Measurements from ENCODE around the gene LRRN1. TPM values are rescaled to one million over a fixed set of nuclear protein-coding genes. Genes with fewer than 3 reads are reported as not detected.
"Not testable (repeated sequence)": the region's sequence is repeated elsewhere in the genome, so short reads cannot be mapped to it uniquely, and the experiment has no call there.

Gene LRRN1
- total RNA-seq, 1 experiment from 2014 or later: not detected

DNA sequence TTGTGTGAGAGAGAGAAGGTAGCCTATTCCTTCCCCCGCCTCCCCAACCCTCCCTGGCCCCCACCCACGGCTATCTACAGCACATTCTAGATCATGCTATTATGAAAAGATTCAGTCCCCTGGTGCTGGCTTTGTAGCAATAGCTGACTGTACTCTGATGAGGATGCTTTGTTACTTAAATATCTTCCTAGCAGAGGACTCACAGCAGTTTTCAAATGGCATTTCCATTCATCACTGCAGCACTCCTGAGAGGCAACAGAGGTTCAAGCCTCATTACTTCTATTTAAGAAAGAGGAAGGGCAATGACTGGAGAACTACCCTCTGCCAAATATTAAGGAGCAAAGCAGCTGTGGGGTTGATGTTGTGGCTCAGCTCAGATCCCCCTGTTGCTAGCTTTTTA is 61.0 kb downstream of the LRRN1 start:
- DNase-seq (ENCODE audit: low read depth): no peak
- in situ Hi-C loops (cut with HindIII; ENCODE audit: low pct_unique_long_range_greater_than_20kb, low sequenced_read_pairs): no loop called here

DNA sequence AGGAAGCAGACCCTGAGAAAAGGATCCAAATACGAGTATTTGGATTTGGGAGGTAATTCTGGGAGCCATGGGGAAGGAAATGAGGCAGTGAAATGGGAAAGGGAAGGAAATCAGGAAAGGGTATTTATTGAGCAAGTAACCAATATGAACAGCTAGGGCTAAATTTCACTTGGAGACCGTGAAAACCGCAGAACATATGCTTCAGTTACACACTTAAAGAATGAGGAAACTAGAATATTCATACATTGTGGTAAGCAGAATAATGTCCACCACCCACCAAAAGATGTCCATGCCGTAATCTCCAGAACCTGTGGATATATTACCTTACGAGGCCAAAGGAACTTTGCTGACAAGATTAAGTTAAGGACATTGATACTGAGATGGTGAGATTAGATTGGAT is 63.3 kb downstream of the LRRN1 start:
- no peak for DNase-seq (ENCODE audit: low read depth)
- in situ Hi-C loops (cut with HindIII; ENCODE audit: low pct_unique_long_range_greater_than_20kb, low sequenced_read_pairs): no loop called here

- in situ Hi-C loops (cut with HindIII; ENCODE audit: low pct_unique_long_range_greater_than_20kb, low sequenced_read_pairs): no loop called here
- DNase-seq (ENCODE audit: low read depth): no peak
Observed at GRCh38 chr3:3875491-3875890, 76.3 kb downstream of the LRRN1 start.

- in situ Hi-C loops (cut with HindIII; ENCODE audit: low pct_unique_long_range_greater_than_20kb, low sequenced_read_pairs): no loop called here
- DNase-seq (ENCODE audit: low read depth): no peak
Observed at GRCh38 chr3:3881050-3881449, 81.8 kb downstream of the LRRN1 start.

- in situ Hi-C loops (cut with HindIII; ENCODE audit: low pct_unique_long_range_greater_than_20kb, low sequenced_read_pairs): not testable (repeated sequence)
Observed at GRCh38 chr3:3887311-3887710, 88.1 kb downstream of the LRRN1 start.

GRCh38 chr3:3893590-3893989 is 94.4 kb downstream of the LRRN1 start:
- in situ Hi-C loops (cut with HindIII; ENCODE audit: low pct_unique_long_range_greater_than_20kb, low sequenced_read_pairs): no loop called here
- no peak for DNase-seq (ENCODE audit: low read depth)

More at GRCh38 chr3:3887311-3887710, 88.1 kb downstream of the LRRN1 start:
- DNase-seq (ENCODE audit: low read depth): not testable (repeated sequence)

Measured in Caki2 (cell line).